Tibial nerve (tissue), 4 donors: ENCODE measurements around the gene MSN. TPM values are rescaled to one million over a fixed set of nuclear protein-coding genes. Genes with fewer than 3 reads are reported as not detected.

Experiments used
- DNase-seq, 2 donors: peaks; one replicate each; pipeline ENCODE4 v3.0.0-alpha.2; 2019; ENCODE audit warnings: low spot score in 2 of 2
- H3K27ac ChIP-seq, 4 donors: fragments of 200-600 bp; sonication (generic) in 3 of 4; one replicate each; pipeline ENCODE4 v1.5.1; 2017 to 2019; ENCODE audit warnings: mild to moderate bottlenecking in 1 of 4
- H3K27me3 ChIP-seq, 2 donors: fragments of 200-600 bp; sonication (generic) in 1 of 2; one replicate each; pipeline versions ENCODE4 v1.5.1 to v1.6.0; 2017 to 2019
- H3K36me3 ChIP-seq, 3 donors: fragments of 200-600 bp; sonication (generic); one replicate each; pipeline ENCODE4 v1.5.1; 2018 to 2019
- H3K4me1 ChIP-seq, 4 donors: fragments of 200-600 bp; sonication (generic) in 3 of 4; one replicate each; pipeline ENCODE4 v1.5.1; 2017 to 2019
- H3K4me3 ChIP-seq, 4 donors: fragments of 200-600 bp; sonication (generic) in 3 of 4; one replicate each; pipeline ENCODE4 v1.5.1; 2017 to 2019; ENCODE audit warnings: mild to moderate bottlenecking in 1 of 4, moderate library complexity in 1 of 4
- H3K9me3 ChIP-seq, 4 donors: fragments of 200-600 bp; sonication (generic) in 3 of 4; one replicate each; pipeline ENCODE4 v1.5.1; 2017 to 2019
- EP300 ChIP-seq, 2 donors: sonication (generic); formaldehyde crosslinking; IDR thresholded peaks; one replicate each; pipeline ENCODE4 v1.6.1; 2017; ENCODE audit warnings: antibody characterized with exemption in 2 of 2, mild to moderate bottlenecking in 1 of 2
- POLR2A ChIP-seq, 2 donors: fragments of 450-650 bp; IDR thresholded peaks; one replicate each; pipeline ENCODE4 v1.6.1; 2017; ENCODE audit warnings: antibody characterized with exemption in 2 of 2, mild to moderate bottlenecking in 2 of 2, moderate library complexity in 2 of 2
- WGBS, 2 donors: methylation state at CpG; one replicate each; pipeline ENCODE4 v1.1.5; 2018; 5-methylcytosine and 5-hydroxymethylcytosine counted together
- total RNA-seq, 4 donors: library from RNA; depleted of rRNA; stranded (reverse); fragments of >200 nt; gene quantifications; one replicate each; pipeline ENCODE4 v1.1.0, GENCODE V29; 2016
- TF ChIP-seq, protein P1 (sequence below), 5 experiments: fragments of 200-600 bp in 3 of 5; fragments of 450-650 bp in 2 of 5; sonication (generic) in 3 of 5; IDR thresholded peaks; one replicate each; pipeline ENCODE4 v1.5.1; 2016 to 2019; ENCODE audit warnings: antibody characterized with exemption in 5 of 5, mild to moderate bottlenecking in 3 of 5, moderate library complexity in 2 of 5

Gene MSN
- total RNA-seq, 4 donors from 2014 or later: 215 to 284 (median 258) TPM

GRCh38 chrX:65745992-65746391, 78.5 kb downstream of the MSN start:
- 51% methylated on average over 5 of the region's 5 CpGs for WGBS, 2 donors
- peaks cover 0 to 3% of the 10 kb centered on the region in 2 donors for H3K27me3 ChIP-seq

GRCh38 chrX:65750674-65751469, 83.4 kb downstream of the MSN start:
- no peak for TF ChIP-seq EP300 (IDR thresholded peaks at IDR 0.05)
- TF ChIP-seq, protein P1, sequence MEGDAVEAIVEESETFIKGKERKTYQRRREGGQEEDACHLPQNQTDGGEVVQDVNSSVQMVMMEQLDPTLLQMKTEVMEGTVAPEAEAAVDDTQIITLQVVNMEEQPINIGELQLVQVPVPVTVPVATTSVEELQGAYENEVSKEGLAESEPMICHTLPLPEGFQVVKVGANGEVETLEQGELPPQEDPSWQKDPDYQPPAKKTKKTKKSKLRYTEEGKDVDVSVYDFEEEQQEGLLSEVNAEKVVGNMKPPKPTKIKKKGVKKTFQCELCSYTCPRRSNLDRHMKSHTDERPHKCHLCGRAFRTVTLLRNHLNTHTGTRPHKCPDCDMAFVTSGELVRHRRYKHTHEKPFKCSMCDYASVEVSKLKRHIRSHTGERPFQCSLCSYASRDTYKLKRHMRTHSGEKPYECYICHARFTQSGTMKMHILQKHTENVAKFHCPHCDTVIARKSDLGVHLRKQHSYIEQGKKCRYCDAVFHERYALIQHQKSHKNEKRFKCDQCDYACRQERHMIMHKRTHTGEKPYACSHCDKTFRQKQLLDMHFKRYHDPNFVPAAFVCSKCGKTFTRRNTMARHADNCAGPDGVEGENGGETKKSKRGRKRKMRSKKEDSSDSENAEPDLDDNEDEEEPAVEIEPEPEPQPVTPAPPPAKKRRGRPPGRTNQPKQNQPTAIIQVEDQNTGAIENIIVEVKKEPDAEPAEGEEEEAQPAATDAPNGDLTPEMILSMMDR (IDR thresholded peaks at IDR 0.05): no peak
- TF ChIP-seq POLR2A (IDR thresholded peaks at IDR 0.05): no peak
- Histone ChIP-seq H3K36me3 (no peaks in the 10 kb centered on the region), H3K9me3 (no peaks in the 10 kb centered on the region), H3K27ac (no peak overlapping the region), H3K4me1 (no peaks in the 10 kb centered on the region), H3K4me3 (no peak overlapping the region), H3K27me3 (peaks cover 0 to 7% of the 10 kb centered on the region in 2 donors)
- DNase-seq: no peak
- 60 to 74% methylated on average over 5 to 6 of the region's 6 CpGs for WGBS, 2 donors

More at GRCh38 chrX:65745992-65746391, 78.5 kb downstream of the MSN start:
- Histone ChIP-seq H3K36me3 (peaks cover 0 to 21% (median 0%) of the 10 kb centered on the region in 3 donors), H3K9me3 (no peaks in the 10 kb centered on the region), H3K4me3 (no peak overlapping the region), H3K27ac (no peak overlapping the region), H3K4me1 (peaks cover 0 to 5% (median 0%) of the 10 kb centered on the region in 4 donors)
- no peak for DNase-seq
- TF ChIP-seq, protein P1 (IDR thresholded peaks at IDR 0.05): no peak
- no peak for TF ChIP-seq POLR2A (IDR thresholded peaks at IDR 0.05)
- no peak for TF ChIP-seq EP300 (IDR thresholded peaks at IDR 0.05)

DNA sequence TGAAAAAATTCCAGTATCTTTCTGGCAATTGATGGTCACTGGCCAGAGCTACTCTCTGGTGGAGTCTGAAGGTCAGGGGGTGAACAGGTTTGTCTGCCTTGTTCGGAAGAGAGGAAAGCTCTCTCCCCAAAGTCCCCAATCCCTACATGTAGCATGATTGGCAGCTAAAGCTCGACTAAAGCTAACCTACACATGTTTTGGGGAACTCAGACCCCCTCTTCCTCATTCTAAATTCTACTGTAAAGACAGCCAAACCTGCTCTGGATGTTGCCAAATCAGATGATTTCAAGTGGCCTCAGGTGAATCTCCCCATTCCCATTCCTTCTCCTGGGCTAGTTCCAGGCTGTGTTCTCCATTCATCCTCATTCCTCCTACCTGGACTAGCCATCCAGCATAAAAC, 84.1 kb downstream of the MSN start:
- H3K27me3 ChIP-seq: peaks cover 0 to 7% of the 10 kb centered on the region in 2 donors
- 48 to 83% methylated on average over 2 of the region's 2 CpGs for WGBS, 2 donors
- no peaks in the 10 kb centered on the region for H3K4me1 ChIP-seq
- no peak for DNase-seq
- H3K4me3 ChIP-seq: no peak overlapping the region
- TF ChIP-seq, protein P1 (IDR thresholded peaks at IDR 0.05): no peak
- TF ChIP-seq POLR2A (IDR thresholded peaks at IDR 0.05) (no peak), EP300 (IDR thresholded peaks at IDR 0.05) (no peak)
- H3K27ac ChIP-seq: no peak overlapping the region
- H3K9me3 ChIP-seq: no peaks in the 10 kb centered on the region
- no peaks in the 10 kb centered on the region for H3K36me3 ChIP-seq

GRCh38 chrX:65752294-65752693, 84.8 kb downstream of the MSN start:
- H3K36me3 ChIP-seq: no peaks in the 10 kb centered on the region
- H3K4me1 ChIP-seq: no peaks in the 10 kb centered on the region
- DNase-seq: no peak
- H3K27me3 ChIP-seq: peaks cover 0 to 7% of the 10 kb centered on the region in 2 donors
- 61 to 78% methylated on average over 3 of the region's 3 CpGs for WGBS, 2 donors
- H3K27ac ChIP-seq: no peak overlapping the region
- TF ChIP-seq, protein P1 (IDR thresholded peaks at IDR 0.05): no peak
- TF ChIP-seq EP300 (IDR thresholded peaks at IDR 0.05) (no peak), POLR2A (IDR thresholded peaks at IDR 0.05) (no peak)
- no peaks in the 10 kb centered on the region for H3K9me3 ChIP-seq
- H3K4me3 ChIP-seq: no peak overlapping the region

GRCh38 chrX:65755786-65756185, 88.3 kb downstream of the MSN start:
- WGBS, 2 donors: 58 to 64% methylated on average over 3 of the region's 3 CpGs
- DNase-seq: no peak
- no peak for TF ChIP-seq POLR2A (IDR thresholded peaks at IDR 0.05)
- no peaks in the 10 kb centered on the region for H3K9me3 ChIP-seq
- H3K27me3 ChIP-seq: peaks cover 0 to 6% of the 10 kb centered on the region in 2 donors
- H3K4me1 ChIP-seq: no peaks in the 10 kb centered on the region
- H3K27ac ChIP-seq: no peak overlapping the region
- no peak overlapping the region for H3K4me3 ChIP-seq
- no peaks in the 10 kb centered on the region for H3K36me3 ChIP-seq
